ENCODE data around the gene GPRC5C. TPM values are rescaled to one million over a fixed set of nuclear protein-coding genes. Genes with fewer than 3 reads are reported as not detected.

The GPRC5C gene
- total RNA-seq, 1 donor from 2014 or later: 29.1 TPM

- no peaks in the 10 kb centered on the region for H3K36me3 ChIP-seq
- DNase-seq (ENCODE audit: low spot score in 2 of 2): no peak
- H3K4me3 ChIP-seq: no peak overlapping the region
- TF ChIP-seq CTCF (IDR thresholded peaks at IDR 0.05): no peak
- H3K27ac ChIP-seq: no peak overlapping the region
- no peaks in the 10 kb centered on the region for H3K27me3 ChIP-seq
- intact Hi-C loops (cut with DNase I): no loop called here
- H3K4me1 ChIP-seq: peaks cover 0 to 12% of the 10 kb centered on the region in 2 donors
- no peaks in the 10 kb centered on the region for H3K9me3 ChIP-seq
Measured at GRCh38 chr17:74389084-74389753, 42.7 kb upstream of the GPRC5C start.

GRCh38 chr17:74389937-74390679 lies 41.8 kb upstream of the GPRC5C start:
- DNase-seq (ENCODE audit: low spot score in 2 of 2): no peak
- TF ChIP-seq CTCF (IDR thresholded peaks at IDR 0.05): no peak
- no peak overlapping the region for H3K4me3 ChIP-seq
- intact Hi-C loops (cut with DNase I): no loop called here
- no peaks in the 10 kb centered on the region for H3K9me3 ChIP-seq
- H3K27me3 ChIP-seq: no peaks in the 10 kb centered on the region
- H3K27ac ChIP-seq: no peak overlapping the region
- H3K36me3 ChIP-seq: no peaks in the 10 kb centered on the region
- peaks cover 0 to 15% of the 10 kb centered on the region in 2 donors for H3K4me1 ChIP-seq

GRCh38 chr17:74390680-74391653 lies 40.9 kb upstream of the GPRC5C start:
- Histone ChIP-seq H3K4me3 (no peak overlapping the region), H3K9me3 (no peaks in the 10 kb centered on the region), H3K27ac (no peak overlapping the region), H3K4me1 (peaks cover 0 to 15% of the 10 kb centered on the region in 2 donors), H3K27me3 (no peaks in the 10 kb centered on the region), H3K36me3 (no peaks in the 10 kb centered on the region)
- intact Hi-C loops (cut with DNase I): no loop called here
- no peak for TF ChIP-seq CTCF (IDR thresholded peaks at IDR 0.05)
- no peak for DNase-seq (ENCODE audit: low spot score in 2 of 2)

- no peaks in the 10 kb centered on the region for H3K27me3 ChIP-seq
- H3K9me3 ChIP-seq: no peaks in the 10 kb centered on the region
- H3K4me1 ChIP-seq: peaks cover 0 to 13% of the 10 kb centered on the region in 2 donors
- H3K27ac ChIP-seq: no peak overlapping the region
- H3K36me3 ChIP-seq: no peaks in the 10 kb centered on the region
- intact Hi-C loops (cut with DNase I): no loop called here
- no peak for TF ChIP-seq CTCF (IDR thresholded peaks at IDR 0.05)
- no peak for DNase-seq (ENCODE audit: low spot score in 2 of 2)
- no peak overlapping the region for H3K4me3 ChIP-seq
Measured at GRCh38 chr17:74391771-74392170, 40.1 kb upstream of the GPRC5C start.

- Histone ChIP-seq H3K27me3 (no peaks in the 10 kb centered on the region), H3K4me3 (no peak overlapping the region), H3K9me3 (no peaks in the 10 kb centered on the region), H3K36me3 (no peaks in the 10 kb centered on the region), H3K27ac (peak overlapping the region; percentile 54 to 65), H3K4me1 (peaks cover 0 to 13% of the 10 kb centered on the region in 2 donors)
- no peak for TF ChIP-seq CTCF (IDR thresholded peaks at IDR 0.05)
- DNase-seq (ENCODE audit: low spot score in 2 of 2): no peak
- intact Hi-C loops (cut with DNase I): no loop called here
Measured at GRCh38 chr17:74392848-74393247, 39.0 kb upstream of the GPRC5C start.
